Stimulated activated CD8-positive, alpha-beta memory T cell treated with anti-CD3 and anti-CD28 coated beads, Interleukin-4, amount 100 ng/mL, for 1 hour (primary cell): ENCODE data around the gene MPEG1.

Experiments used
- DNase-seq, 2 donors: peaks; one replicate each; pipeline ENCODE4 v3.0.0-alpha.2; 2020; ENCODE audit warnings: low read depth in 2 of 2, low spot score in 1 of 2

The MPEG1 gene

DNA sequence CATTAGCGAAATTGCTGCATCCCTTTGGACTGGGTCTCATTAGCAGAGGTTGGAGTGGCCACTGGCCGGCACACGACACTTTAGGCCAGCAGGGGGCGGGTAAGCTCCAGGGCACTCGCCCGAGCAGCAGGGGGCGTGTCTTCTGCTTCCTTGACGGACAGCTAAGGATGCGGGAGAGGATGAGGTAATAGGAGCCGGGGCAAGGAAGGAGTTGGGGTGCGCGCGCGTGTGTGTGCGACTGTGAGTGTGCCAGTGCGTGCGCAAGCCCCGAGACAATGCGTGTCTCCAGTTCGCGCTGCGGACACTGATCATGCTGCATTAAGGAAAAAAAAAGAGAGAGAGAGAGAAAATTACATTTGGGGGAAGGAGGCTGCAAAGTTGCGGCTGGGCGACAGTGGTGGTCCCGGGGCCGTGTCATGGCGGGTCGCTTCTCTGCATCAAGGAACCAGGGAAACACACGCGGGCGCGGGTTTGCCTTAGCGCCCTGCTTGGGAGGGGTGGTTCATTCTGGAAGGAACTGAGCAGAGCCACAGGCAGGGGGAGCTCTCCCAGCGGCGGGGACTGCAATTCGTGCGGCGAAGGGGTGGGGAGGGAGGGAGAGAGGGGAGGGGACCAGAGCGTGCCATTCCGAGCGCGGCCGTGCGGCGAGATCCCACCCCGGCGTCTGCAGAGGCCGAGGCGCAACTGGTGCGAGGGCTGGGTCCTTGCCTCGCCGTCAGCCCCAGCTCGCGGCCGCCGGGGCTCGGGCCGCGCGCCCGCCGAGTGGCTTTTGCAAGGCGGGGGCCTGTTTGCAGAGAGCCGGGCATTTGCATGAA is 41.0 kb downstream of the MPEG1 start, which contains the start of gene DTX4:
DTX4 (plus strand) TSS at position 625 of the 815 bp plus-strand sequence. CDS start 464 bp downstream, outside the sequence.
- DNase-seq = peak; percentile 76 to 78

DNA sequence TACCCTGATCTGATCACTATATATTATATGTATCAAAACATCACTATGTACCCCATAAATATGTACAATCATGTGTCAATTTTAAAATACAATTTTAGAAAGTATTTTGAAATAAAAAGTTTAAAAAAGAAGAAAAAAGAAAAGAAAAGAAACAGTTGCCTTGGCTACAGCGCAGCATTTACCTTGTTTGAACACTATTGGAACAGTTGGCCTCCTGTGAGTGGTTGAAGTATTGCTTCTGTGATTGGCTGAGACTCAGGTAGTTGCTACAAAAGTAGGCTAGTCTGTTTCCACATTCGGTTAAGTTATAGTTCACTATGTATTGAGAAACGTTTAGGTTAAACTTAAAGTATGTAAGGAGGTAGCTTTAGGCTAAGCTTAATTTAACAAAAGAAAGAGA is 48.7 kb downstream of the MPEG1 start:
- no peak for DNase-seq
